NB4 (cell line): ENCODE data around the gene SGTA.

Experiments used
- CTCF ChIP-seq: IDR thresholded peaks from one replicate; pipeline ENCODE4 v1.5.1; 2012; ENCODE audit warnings: low read depth, low read length
- POLR2A ChIP-seq: IDR thresholded peaks from 2 replicates; pipeline ENCODE4 v1.6.1; 2011; ENCODE audit warnings: mild to moderate bottlenecking; ENCODE audit not compliant: insufficient read length; ENCODE audit errors: extremely low read depth

- TF ChIP-seq POLR2A (no peak), CTCF (no peak)
Observed at GRCh38 chr19:2766594-2767372, 16.3 kb downstream of the SGTA start.
